Keratinocyte (primary cell): Measurements from ENCODE around the gene GNG3. TPM values are rescaled to one million over a fixed set of nuclear protein-coding genes. Genes with fewer than 3 reads are reported as not detected.

ENCODE experiments used
- DNase-seq: peaks from one replicate; pipeline ENCODE4 v3.0.0-alpha.2; 2011; ENCODE audit warnings: low read depth, missing footprints, low spot score
- FAIRE-seq: peaks from 2 replicates; lab custom pipeline; 2011; peaks lifted over from hg19 to GRCh38; lab: Jason Lieb, UNC
- H2AFZ ChIP-seq: 2 replicates; pipeline ENCODE4 v1.6.0; 2012; ENCODE audit warnings: low read length, control low read depth, inconsistent platforms; ENCODE audit not compliant: control insufficient read depth
- H3K27ac ChIP-seq: 2 replicates; pipeline ENCODE4 v1.5.1; 2011; ENCODE audit warnings: low read length; ENCODE audit not compliant: control insufficient read depth, insufficient read depth
- H3K27me3 ChIP-seq: 3 replicates; pipeline ENCODE4 v1.6.0; 2011; ENCODE audit warnings: low read length; ENCODE audit not compliant: control insufficient read depth, insufficient read depth; ENCODE audit errors: extremely low read depth
- H3K36me3 ChIP-seq, 2 experiments: 2 replicates in 1 of 2; 3 replicates in 1 of 2; pipeline ENCODE4 v1.5.1; 2011; ENCODE audit warnings: low read length in 2 of 2, mild to moderate bottlenecking in 1 of 2; ENCODE audit not compliant: control insufficient read depth in 2 of 2, insufficient read depth in 2 of 2; ENCODE audit errors: extremely low read depth in 1 of 2
- H3K4me1 ChIP-seq: 3 replicates; pipeline ENCODE4 v1.5.1; 2011; ENCODE audit warnings: low read length; ENCODE audit not compliant: control insufficient read depth, insufficient read depth; ENCODE audit errors: extremely low read depth
- H3K4me2 ChIP-seq: 3 replicates; pipeline ENCODE4 v1.6.0; 2011; ENCODE audit warnings: low read depth, low read length; ENCODE audit not compliant: control insufficient read depth, insufficient read depth; ENCODE audit errors: extremely low read depth
- H3K4me3 ChIP-seq, 3 experiments: fragments of 200-600 bp in 1 of 3; sonication (generic) in 1 of 3; 2 replicates in 2 of 3; 3 replicates in 1 of 3; pipeline ENCODE4 v1.5.1; 2011 to 2016; ENCODE audit warnings: low read length in 3 of 3, mild to moderate bottlenecking in 3 of 3, control low read depth in 2 of 3, inconsistent platforms in 1 of 3, low read depth in 1 of 3, mixed read lengths in 1 of 3, mixed run types in 1 of 3, moderate library complexity in 1 of 3; ENCODE audit not compliant: control insufficient read depth in 2 of 3, insufficient read depth in 2 of 3; ENCODE audit errors: extremely low read depth in 1 of 3
- H3K79me2 ChIP-seq: 2 replicates; pipeline ENCODE4 v1.6.0; 2012; ENCODE audit warnings: low read length; ENCODE audit not compliant: control insufficient read depth, insufficient read depth
- H3K9ac ChIP-seq: 3 replicates; pipeline ENCODE4 v1.6.0; 2011; ENCODE audit warnings: low read length; ENCODE audit not compliant: control insufficient read depth, insufficient read depth; ENCODE audit errors: extremely low read depth
- H3K9me1 ChIP-seq: 3 replicates; pipeline ENCODE4 v1.6.0; 2011; ENCODE audit warnings: low read length; ENCODE audit not compliant: control insufficient read depth, insufficient read depth; ENCODE audit errors: extremely low read depth
- H3K9me3 ChIP-seq: 2 replicates; pipeline ENCODE4 v1.5.1; 2012; ENCODE audit warnings: low read depth, low read length; ENCODE audit not compliant: control insufficient read depth
- H4K20me1 ChIP-seq: 3 replicates; pipeline ENCODE4 v1.6.0; 2011; ENCODE audit warnings: low read length; ENCODE audit not compliant: control insufficient read depth, insufficient read depth; ENCODE audit errors: extremely low read depth
- CTCF ChIP-seq, 3 experiments: IDR thresholded peaks in 1 of 3; conservative IDR thresholded peaks in 1 of 3; optimal IDR thresholded peaks in 1 of 3; 2 replicates in 2 of 3; 3 replicates in 1 of 3; pipeline versions ENCODE3 to v1.5.1; 2011; ENCODE audit warnings: low read length in 3 of 3, mild to moderate bottlenecking in 3 of 3, moderate library complexity in 2 of 3, control low read depth in 1 of 3, inconsistent platforms in 1 of 3; ENCODE audit not compliant: insufficient read depth in 2 of 3; ENCODE audit errors: extremely low read depth in 1 of 3
- EZH2 ChIP-seq: IDR thresholded peaks from one replicate; pipeline ENCODE4 v1.6.1; 2012; ENCODE audit warnings: inconsistent platforms, mild to moderate bottlenecking, low read length, moderate library complexity
- dilution Hi-C: fragments of 300-500 bp; cut with MboI; formaldehyde crosslinking; loops from one replicate; pipeline ENCODE4 v1.7.0; 2020; ENCODE audit warnings: low sequenced_read_pairs; ENCODE audit not compliant: extremely low pct_ligation_motif_present
- polyA plus RNA-seq, 5 experiments: library from polyadenylated mRNA; depleted of rRNA in 3 of 5; stranded (reverse) in 3 of 5; stranded (forward) in 1 of 5; unstranded in 1 of 5; fragments of >200 nt; gene quantifications; 1 replicate in 1 of 5; 2 replicates in 3 of 5; 3 replicates in 1 of 5; pipeline versions ENCODE4 v1.2.1 to v1.2.3, GENCODE V29; 2011 to 2012; ENCODE audit warnings: missing spikeins in 2 of 5, low read depth in 1 of 5, low replicate concordance in 1 of 5

GNG3 gene
- polyA plus RNA-seq, 1 donor (not counting 4 experiments of a cell fraction or from before 2014, with no cell fraction given), result not detected

DNA sequence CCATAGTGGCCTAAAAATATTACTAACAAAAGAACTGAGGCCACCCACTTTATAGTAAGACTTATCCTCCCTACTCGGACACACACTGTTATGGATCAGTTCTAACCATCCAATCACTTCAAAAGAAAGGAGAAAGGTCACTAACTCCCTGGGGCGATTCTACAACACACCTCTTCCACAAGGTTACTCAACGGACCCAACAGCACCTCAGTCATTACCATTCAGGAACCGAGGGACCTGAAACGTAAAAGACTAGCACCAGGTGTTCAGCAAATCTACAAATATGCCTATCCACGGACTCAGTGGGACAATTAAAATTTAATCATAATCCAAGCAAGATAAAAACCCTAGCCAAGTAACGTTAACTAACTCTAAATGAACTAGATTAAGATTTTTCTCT is 18.2 kb downstream of the GNG3 start:
- Histone ChIP-seq H3K4me1 (peaks cover 22% of the 10 kb centered on the region), H2AFZ (no peak overlapping the region), H3K27ac (peak overlapping the region; percentile 87), H3K4me3 (peak overlapping the region; percentile 69 to 99 (median 80)), H3K9me3 (no peaks in the 10 kb centered on the region), H3K9ac (peak overlapping the region; percentile 94), H3K27me3 (no peaks in the 10 kb centered on the region), H3K36me3 (peaks cover 21 to 30% of the 10 kb centered on the region in 2 experiments), H3K9me1 (no peaks in the 10 kb centered on the region), H3K79me2 (peaks cover 76% of the 10 kb centered on the region), H4K20me1 (peaks cover 4% of the 10 kb centered on the region), H3K4me2 (peak overlapping the region; percentile 98)
- dilution Hi-C loops, result no loop called here
- DNase-seq, result no peak
- TF ChIP-seq CTCF (optimal IDR thresholded peaks at IDR 0.05 in 1 of 3, IDR thresholded peaks at IDR 0.05 in 1 of 3, conservative IDR thresholded peaks at IDR 0.05 in 1 of 3; ENCODE audit: extremely low read depth in 1 of 3, insufficient read depth in 2 of 3, low read length in 3 of 3) (no peak), EZH2 (no peak)
- no peak for FAIRE-seq

- FAIRE-seq, result no peak
- Histone ChIP-seq H3K36me3 (peaks cover 20 to 31% of the 10 kb centered on the region in 2 experiments), H2AFZ (no peak overlapping the region), H3K9me1 (no peaks in the 10 kb centered on the region), H3K4me3 (peak overlapping the region; percentile 69 to 99 (median 80)), H3K9ac (peak overlapping the region; percentile 94), H3K79me2 (peaks cover 78% of the 10 kb centered on the region), H3K4me1 (peaks cover 26% of the 10 kb centered on the region), H4K20me1 (peaks cover 4% of the 10 kb centered on the region), H3K27ac (peak overlapping the region; percentile 87), H3K27me3 (no peaks in the 10 kb centered on the region), H3K4me2 (peak overlapping the region; percentile 98), H3K9me3 (no peaks in the 10 kb centered on the region)
- dilution Hi-C loops, result no loop called here
- no peak for TF ChIP-seq EZH2
- TF ChIP-seq CTCF (optimal IDR thresholded peaks at IDR 0.05 in 1 of 3, IDR thresholded peaks at IDR 0.05 in 1 of 3, conservative IDR thresholded peaks at IDR 0.05 in 1 of 3; ENCODE audit: extremely low read depth in 1 of 3, insufficient read depth in 2 of 3, low read length in 3 of 3), result no peak
- DNase-seq, result no peak
Observed at GRCh38 chr11:62726156-62726914, 18.9 kb downstream of the GNG3 start.
